ENCODE data around the gene SPAG9.
"Not testable (repeated sequence)": the region's sequence is repeated elsewhere in the genome, so short reads cannot be mapped to it uniquely, and the experiment has no call there.

The SPAG9 gene

DNA sequence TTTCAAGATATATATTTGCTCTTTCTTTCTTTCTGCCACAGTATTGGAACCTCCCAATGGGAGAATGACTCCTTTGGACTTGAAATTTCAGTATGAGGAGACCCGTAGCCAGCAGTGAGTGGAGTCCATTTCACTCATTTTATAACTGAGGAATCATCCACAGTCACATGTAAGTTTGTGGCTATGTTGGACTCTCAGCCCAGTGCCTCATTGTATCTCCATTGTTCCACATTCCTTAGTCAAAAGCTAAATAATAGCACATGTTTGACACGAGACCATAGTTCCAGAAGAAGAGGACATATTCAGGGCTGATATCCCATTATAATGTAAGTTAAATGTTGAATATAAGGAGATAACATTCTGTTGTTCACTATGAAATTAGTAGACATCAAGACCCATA lies 12.7 kb upstream of the SPAG9 start:
- in situ Hi-C loops (cut with HindIII; ENCODE audit: low sequenced_read_pairs) = no loop called here

DNA sequence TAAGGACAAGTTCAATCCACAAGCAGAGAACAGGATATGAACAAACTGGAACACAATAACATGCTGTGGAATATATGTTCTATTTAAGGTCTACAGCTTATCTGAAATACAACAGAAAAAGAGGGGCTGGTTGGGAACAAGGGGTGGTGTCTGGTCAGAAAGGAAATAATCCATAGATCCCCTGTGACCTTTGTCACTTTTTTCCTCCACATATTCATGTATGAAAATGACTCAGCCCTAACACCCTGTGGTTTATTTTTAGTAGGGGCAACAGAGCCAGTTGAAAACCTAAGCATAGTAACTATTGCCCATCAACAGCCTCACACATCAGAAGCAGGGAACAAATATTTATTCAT lies 12.3 kb upstream of the SPAG9 start:
- in situ Hi-C loops (cut with HindIII; ENCODE audit: low sequenced_read_pairs) = no loop called here

DNA sequence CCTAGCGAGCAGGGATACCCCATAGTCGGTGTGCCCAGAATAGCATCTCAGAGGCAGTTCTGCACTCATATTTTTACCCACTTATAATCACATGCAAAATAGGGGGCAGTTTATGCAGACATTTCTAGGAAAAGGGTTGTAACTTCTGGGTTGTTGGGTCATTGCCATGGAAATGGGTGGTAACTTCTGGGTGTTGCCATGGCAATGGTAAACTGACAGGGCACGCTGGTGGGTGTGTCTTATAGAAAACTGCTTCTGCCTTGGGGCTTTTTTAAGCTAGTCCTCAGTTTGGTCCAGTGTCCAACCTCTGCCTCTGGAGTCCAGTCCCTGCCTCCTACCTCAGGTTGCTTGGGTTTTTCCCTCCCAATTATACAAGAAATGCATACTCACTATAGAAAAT lies 7.4 kb upstream of the SPAG9 start:
- in situ Hi-C loops (cut with HindIII; ENCODE audit: low sequenced_read_pairs) = no loop called here

DNA sequence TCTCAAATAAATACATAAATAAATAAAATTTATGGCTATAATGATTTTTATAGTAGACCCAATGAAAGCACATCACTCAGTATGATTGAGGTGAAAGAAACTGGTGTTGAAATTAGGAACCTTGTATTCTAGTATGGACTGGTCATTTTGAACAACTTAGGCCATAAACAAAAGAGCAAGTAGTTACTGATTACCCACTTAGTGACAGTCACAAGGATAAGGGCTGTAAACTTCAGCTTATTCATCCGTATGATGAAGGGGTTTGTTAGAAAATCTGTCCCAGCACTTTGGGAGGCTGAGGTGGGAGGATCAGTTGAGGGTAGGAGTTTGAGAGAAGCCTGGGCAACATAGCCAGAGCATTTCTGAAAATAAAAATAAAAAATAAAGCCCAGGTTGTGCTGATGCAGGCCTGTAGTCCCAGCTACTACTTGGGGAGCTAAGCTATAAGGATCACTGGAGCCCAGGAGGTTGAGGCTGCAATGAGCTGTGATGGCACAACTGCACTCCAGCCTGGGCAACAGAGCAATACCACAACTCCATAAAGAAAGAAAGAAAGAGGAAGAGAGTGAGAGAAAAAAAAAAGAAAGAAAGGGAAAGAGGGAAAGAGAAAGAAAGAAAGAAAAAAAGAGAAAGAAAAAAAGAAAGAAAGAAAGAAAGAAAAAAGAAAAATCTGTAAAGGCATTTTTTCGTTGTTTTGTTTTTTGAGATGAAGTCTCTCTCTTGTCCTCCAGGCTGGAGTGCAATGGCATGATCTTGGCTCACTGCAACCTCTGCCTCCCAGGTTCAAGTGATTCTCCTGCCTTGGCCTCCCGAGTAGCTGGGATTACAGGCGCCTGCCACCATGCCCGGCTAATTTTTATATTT lies 4.2 kb upstream of the SPAG9 start:
- in situ Hi-C loops (cut with HindIII; ENCODE audit: low sequenced_read_pairs) = no loop called here

DNA sequence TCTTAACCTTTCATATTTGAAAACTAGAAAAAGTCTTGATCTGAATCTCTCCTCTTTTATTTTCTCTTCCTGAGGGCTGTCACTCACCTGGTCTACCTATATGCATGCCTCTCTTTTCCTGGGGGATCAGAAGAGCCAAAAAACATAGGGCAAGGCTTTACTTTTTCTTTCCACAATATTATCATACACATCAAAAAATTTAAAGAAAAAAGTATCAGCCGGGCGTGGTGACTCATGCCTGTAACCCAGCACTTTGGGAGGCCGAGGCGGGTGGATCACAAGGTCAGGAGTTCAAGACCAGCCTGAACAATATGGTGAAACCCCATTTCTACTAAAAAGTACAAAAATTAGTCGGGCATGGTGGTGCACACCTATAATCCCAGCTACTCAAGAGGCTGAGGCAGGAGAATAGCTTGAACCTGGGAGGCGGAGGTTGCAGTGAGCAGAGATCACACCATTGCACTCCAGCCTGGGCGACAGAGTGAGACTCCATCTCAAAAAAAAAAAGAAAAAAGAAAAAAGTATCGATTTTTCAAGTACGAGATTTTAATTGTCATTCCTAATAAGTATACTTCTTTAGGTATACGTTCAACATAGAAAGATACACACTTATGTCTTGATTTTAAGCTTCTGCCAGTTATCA lies 1.9 kb upstream of the SPAG9 start:
- in situ Hi-C loops (cut with HindIII; ENCODE audit: low sequenced_read_pairs) = not testable (repeated sequence)

DNA sequence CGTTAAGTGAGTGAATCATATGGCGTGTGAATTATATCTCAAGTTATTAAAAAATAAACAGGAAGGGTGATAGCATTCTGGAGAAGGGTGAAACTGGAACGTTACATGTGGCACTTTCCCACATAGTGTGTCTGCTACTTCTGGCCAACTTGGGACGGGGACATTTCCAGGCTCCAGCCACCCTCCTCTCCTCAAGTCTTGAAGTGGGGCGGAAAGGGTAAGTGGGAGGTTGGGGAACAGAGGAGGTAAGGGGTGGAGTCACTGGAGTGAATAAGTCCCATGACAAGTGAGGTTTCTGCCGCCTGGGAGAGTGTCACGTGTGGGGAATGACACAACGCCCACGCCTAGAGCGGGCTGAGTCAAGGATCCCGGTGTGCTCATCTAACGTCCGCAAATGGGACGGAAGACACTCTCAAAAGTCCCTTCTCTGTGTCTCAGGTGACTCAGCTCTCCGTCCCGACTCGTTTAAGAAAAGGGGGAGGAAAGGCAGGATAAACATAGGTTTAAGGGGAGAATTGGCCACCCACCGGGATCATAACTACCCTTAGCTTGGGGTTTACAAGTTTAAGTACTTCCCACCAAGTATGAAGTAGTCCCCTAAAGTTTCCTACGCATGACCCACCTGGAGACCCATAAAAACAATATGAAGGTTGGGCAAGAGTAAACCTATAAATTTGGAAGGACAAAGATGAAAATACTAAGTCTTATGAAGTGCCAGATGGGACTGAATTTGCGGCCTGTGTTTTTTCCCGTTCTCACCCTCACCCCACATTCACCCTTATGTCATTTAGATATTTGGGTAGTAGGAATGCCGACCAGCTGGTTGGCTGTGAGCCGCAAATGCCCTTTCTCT lies 1.2 kb upstream of the SPAG9 start:
- in situ Hi-C loops (cut with HindIII; ENCODE audit: low sequenced_read_pairs) = no loop called here

DNA sequence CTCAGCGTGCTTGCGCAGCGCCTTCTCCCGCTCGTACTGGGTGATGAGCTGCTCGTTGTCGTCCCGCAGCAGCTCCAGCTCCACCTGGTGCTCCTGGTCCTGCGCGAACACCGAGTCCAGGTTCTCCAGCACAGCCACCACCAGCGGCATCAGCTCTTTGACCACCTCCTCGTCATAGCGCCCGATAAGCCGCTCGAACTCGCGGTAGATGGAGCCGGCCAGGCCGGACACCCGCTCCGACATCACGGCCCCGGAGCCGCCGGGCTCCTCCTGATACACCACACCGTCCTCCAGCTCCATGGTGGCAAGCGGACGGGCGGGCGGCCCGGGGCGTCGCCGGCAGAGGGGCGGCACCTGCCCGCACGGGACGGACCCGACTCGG lies 320 bp downstream of the SPAG9 start:
- in situ Hi-C loops (cut with HindIII; ENCODE audit: low sequenced_read_pairs) = no loop called here

DNA sequence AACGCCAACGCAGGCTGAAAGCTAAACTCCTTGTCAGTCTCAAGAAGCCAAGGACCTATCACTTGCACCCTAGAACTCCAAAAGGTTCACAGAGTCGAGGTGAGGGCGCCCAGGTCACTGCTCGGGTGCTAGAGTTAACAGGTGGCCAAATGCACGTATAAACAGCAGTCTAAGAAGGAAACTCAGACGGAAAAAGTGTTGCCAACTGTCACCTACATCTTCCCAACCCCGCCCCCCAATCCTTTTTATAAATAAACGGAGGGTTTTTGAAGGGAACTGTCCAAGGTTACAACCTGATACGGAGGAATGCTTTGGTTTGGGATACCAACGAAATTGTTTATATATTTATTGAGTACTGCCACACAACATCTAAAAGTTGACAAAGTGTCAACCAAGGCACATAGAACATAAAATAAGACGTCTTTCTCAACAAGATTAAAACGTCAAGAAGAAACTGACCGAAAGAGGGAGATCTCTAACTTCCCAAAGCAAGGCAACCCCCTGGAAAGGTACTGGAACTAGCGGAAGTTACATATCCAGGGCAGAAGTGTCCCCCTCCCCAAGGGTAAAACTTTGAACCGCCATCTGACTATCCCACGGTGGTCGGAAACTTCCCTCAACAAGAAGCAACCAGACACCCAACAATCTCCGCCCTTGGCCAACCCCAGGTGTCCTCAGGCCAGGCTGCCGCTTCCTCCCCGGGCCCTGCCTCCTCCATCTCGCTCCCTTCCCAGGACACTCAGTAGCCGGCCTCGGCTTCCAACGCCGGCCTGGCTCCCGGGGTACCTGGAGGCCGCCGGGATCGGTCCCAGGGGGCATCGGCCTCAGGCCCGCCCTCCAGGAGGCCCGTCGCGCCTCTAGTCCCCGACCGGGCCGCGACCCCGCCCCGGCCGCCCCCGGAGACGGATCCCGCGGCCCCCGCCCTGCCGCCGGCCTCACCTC lies 982 bp downstream of the SPAG9 start:
- in situ Hi-C loops (cut with HindIII; ENCODE audit: low sequenced_read_pairs) = no loop called here

DNA sequence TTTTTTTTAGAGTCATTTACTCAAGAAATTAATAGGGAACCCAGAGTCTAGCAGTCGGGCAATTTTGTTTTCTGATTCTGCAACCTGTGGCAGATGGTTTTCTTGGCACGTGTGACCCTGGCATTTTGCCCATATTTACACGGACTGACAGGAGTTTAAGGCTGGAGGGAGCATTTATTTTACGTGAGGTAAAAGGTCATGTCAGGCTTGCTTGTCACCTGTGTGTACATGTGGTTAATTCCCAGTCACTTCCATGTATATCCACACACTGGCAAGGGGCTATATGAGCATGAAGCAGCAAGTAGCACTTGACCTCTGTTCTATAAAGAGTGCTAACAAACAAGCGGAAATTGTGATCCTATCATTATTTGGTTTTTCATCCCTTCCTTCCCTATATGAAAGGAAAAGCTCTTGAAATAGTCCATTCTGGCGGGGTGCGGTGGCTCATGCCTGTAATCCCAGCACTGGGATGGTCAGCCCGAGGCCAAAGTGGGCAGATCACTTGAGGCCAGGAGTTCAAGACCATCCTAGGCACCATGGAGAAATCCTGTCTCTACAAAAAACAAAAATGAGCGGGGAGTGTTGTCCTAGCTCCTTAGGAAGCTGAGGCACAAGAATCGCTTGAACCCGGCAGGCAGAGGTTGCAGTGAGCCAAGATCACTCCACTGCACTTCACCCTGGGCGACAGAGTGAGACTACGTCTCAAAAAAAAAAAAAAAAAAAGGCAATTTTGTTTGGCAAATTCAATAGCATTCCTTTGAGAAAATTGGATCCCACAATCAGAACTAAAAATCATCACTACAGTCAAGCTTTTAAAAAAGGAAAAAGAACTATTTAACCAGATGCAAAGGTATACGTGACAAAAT lies 2.1 kb downstream of the SPAG9 start:
- in situ Hi-C loops (cut with HindIII; ENCODE audit: low sequenced_read_pairs) = no loop called here

DNA sequence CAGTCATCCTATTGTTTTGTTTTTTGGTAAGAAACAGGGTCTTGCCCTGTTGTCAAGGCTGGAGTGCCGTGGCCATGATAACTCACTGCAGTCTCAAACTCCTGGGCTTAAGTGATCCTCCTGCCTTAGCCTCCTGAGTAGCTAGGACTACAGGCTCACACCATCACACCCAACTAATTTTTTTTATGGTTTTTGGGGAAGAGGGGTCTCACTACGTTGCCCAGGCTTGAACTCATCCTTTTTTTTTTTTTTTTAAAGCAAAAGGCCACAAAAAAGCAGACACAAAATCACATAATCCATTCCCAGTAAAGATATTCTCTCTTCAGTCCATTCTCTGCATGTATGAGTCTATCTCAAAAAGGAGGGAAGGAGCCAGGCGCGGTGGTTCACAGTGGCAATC lies 5.5 kb downstream of the SPAG9 start:
- in situ Hi-C loops (cut with HindIII; ENCODE audit: low sequenced_read_pairs) = no loop called here

DNA sequence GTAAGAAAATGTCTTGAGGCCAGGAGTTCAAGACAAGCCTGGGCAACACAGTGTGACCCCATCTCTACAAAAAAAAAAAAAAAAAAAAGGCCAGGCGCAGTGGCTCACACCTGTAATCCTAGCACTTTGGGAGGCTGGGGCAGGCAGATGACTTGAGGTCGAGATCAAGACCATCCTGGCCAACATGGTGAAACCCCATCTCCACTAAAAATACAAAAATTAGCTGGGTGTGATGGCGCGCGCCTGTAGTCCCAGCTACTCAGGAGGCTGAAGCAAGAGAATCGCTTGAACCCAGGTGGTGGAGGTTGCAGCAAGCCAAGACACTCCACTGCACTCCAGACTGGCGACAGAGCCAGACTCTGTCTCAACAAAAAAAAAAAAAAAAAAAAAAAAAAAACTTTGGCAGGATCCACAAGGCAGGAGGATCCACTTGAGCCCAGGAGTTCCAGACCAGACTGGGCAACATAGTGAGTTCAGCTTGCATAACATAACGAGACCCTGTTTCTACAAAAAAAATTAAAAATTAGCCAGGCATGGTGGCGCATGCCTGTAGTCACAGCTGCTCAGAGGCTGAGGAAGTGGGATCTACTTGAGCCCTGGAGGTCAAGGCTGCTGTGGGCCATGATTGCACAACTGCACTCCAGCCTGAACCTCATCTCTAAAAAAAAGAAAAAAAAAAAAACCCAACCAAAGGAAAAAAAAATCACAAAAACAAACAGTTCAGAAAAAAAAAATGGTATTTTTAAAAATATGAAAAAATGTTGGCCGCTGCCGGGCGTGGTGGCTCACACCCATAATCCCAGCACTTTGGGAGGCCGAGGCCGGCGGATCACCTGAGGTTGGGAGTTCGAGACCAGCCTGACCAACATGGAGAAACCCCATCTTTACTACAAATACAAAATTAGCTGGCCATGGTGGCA lies 8.1 kb downstream of the SPAG9 start:
- in situ Hi-C loops (cut with HindIII; ENCODE audit: low sequenced_read_pairs) = not testable (repeated sequence)

DNA sequence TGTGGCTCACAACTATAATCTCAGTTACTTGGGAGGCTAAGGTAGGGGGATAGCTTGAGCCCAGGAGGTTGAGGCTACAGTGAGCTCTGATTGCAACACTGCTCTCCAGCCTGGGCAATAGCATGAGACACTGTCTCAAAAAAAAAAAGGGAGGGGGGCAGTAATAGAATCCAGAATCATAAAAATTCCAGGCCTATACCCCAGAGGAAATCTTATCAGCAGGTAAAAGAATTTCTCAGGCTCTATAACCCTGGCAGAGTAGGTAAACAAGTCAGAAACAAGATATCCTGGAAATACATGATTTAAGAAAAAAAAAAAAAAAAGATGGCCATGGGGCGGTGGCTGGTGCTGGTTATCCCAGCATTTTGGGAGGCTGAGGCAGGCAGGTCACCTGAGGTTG lies 12.9 kb downstream of the SPAG9 start:
- in situ Hi-C loops (cut with HindIII; ENCODE audit: low sequenced_read_pairs) = no loop called here

DNA sequence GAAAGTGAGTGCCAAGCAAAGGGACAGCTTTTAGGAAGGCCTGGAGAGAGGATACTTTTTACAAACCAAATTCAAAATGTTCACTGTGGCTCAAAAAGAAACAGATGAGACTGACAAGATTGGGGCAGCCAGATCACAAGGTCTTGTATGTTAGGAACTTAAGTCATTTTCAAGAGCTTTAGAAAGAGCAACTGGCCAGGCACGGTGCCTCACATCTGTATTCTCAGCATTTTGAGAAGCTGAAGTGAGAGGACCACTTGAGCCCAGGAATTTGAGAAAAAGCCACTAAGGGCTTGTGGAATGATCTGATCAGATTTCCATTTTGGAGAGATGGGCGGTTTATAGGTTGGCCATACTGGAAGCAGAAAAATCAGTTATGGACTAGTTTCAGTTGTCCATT lies 17.2 kb downstream of the SPAG9 start:
- in situ Hi-C loops (cut with HindIII; ENCODE audit: low sequenced_read_pairs) = no loop called here

DNA sequence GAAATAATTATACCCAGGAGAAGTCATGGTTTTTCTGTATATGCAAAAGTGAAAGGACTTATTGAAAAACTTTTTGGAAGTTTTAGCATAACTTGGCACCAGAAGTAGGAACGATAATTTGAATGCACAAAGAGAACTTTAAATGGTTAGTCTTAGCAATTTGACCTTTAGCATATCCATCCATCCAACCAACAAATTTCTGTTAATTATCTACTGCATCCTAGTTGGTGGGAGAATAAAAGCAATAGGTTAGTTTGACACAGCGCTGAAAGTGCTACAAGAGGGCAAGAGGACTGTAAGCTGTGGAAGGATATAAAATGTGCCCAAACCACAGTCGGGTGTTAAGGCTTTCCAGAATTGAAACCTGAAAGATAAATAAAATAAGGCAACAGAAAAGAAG lies 17.6 kb downstream of the SPAG9 start:
- in situ Hi-C loops (cut with HindIII; ENCODE audit: low sequenced_read_pairs) = no loop called here

DNA sequence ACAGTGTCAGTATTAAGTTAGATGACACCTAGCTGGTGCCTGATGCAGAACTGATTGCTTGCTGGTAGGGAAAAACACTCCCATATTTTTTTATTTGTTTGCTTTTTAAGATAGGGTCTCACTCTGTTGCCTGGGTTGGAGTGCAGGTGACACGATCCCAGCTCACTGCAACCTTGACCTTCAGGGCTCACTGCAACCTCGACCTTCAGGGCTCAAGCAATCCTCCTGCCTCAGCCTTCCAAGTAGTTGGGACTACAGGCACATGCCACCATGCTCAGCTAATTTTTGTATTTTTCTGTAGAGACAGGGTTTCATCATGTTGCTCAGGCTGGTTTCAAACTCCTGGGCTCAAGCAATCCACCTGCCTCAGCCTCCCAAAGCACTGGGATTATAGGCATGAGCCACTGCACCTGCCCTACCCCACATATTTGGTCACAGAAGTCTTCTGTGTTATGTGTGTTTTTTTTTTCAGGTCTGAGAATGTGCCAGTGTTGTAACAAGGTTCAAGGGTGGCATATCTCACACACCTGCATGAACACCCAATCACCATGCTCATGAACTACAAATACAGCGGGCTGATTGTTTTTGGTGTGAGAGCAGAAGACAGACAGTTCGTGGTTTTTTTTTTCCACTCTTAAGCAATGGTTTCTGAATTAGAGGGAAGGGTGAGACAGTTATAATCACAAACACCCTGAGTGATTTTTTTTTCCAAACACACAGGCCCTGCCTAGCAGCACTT lies 22.8 kb downstream of the SPAG9 start:
- in situ Hi-C loops (cut with HindIII; ENCODE audit: low sequenced_read_pairs) = no loop called here

DNA sequence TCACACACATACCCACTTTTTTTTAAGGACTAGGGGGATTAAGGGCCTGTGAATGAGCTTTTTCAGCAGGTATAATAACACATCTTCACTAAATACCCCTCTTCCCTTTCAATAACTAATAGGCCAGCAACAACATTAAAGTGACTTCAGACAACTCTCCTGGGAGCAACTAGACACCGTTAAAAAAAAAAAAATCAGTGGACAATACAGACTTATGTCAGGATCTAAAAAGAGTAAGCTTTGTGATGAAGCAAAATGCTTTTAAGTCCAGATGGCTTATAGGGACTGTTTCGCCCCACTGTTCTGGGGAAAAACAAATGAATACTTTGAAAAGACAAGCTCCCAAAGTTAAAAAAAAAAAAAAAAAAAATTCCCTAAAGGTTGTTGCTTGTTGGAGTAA lies 29.0 kb downstream of the SPAG9 start:
- in situ Hi-C loops (cut with HindIII; ENCODE audit: low sequenced_read_pairs) = no loop called here

DNA sequence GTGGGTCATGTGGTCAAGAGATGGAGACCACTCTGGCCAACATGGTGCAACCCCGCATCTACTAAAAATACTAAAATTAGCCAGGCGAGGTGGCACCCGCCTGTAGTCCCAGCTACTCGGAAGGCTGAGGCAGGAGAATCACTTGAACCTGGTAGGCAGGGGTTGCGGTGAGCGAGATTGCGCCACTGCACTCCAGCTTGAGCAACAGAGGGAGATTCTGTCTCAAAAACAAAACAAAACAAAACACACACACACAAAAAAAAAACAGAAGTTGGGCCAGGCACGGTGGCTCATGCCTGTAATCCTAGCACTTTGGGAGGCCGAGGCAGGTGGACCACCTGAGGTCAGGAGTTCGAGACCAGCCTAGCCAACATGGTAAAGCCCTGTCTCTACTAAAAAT lies 31.8 kb downstream of the SPAG9 start:
- in situ Hi-C loops (cut with HindIII; ENCODE audit: low sequenced_read_pairs) = not testable (repeated sequence)

DNA sequence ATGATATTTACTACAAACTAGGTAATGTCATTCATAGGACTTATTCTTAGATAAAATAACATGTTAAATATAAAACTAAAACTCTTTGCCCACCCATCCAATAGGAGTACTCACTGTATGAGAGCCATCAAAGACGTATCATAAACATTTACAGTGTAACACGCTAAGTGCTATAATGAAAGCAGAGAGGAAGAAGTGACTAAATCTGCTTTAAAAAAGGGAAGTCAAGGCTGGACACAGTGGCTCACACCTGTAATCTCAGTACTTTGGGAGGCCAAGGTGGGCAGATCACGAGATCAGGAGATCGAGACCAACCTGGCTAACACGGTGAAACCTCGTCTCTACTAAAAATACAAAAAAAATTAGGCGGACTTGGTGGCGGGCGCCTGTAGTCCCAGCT lies 32.4 kb downstream of the SPAG9 start:
- in situ Hi-C loops (cut with HindIII; ENCODE audit: low sequenced_read_pairs) = no loop called here
